SIG-M5 treated with dmso at 0.1 percent for 504 hours (cell line): ENCODE results near the gene GATAD2A.
A peak's percentile ranks its signal among the peaks of the same experiment; 100 is the strongest.

Experiments
- DNase-seq: peaks from one replicate; lab custom pipeline; 2025; ENCODE audit not compliant: unreplicated experiment; lab: John Stamatoyannopoulos, UW

The GATAD2A gene

DNA sequence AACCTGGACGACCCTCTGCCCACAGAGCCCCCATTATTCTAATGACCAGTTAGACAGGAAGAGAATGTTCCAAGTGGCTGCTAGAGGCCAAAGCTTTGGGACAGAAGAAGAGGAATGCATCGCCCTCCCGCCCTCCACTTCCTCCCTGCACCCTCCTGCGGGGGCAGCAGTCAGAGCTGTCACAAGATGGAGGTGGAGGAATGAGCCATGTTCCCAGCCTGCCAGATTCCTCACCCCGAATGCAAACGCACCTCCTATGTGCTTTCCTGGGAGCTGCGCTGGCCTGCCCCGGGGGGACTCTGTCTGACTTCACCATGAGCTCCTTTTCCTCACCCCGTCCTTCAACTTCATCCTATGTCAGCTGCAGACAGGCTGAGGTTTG lies 124.9 kb downstream of the GATAD2A start:
- no peak for DNase-seq

- no peak for DNase-seq
Observed at GRCh38 chr19:19530889-19531288, 125.4 kb downstream of the GATAD2A start.

GRCh38 chr19:19531951-19532805 lies 126.7 kb downstream of the GATAD2A start:
- DNase-seq, result peak; percentile 17

DNA sequence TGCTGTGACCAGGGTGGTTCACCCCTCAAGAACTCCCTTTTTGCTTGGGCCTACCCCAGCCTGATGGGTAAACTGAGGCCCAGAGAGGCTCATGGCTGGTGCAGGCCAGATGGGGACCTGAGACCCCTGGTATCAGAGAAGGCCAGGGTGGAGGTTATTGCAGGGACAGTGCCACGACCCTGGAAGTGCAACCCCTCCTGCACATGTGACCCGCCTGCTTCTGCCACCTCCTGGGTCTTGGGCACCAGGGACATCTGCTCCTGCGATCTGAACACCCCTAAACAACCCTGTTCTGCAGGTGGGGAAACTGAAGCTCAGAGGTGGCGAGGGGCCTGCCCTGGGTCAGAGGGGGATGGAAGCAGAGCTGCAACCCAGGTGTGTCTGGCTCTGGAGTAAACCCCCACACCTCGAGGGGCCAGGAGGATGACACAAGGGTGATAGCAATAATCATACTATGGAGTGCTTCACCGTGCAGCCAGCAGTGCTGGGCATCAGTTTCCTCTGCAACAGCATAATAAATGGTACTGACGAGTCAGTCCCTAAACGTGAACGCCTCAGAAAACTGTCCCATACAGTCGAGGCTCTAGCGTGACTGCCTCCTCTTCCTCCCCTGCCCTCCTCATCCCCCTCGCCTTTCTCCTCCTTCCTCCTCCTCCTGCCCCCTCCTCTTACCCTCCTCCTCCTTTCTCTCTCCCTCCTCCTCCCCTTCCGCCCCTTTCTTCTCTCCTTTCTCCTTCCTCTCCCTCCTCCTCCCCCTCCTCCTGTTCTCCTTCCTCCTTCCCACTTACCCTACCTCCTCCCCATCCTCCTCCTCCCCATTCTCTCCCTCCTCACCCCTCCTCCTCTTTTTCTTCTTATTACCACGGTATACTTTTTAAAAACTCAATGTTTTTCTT lies 127.6 kb downstream of the GATAD2A start:
- DNase-seq, result no peak

DNA sequence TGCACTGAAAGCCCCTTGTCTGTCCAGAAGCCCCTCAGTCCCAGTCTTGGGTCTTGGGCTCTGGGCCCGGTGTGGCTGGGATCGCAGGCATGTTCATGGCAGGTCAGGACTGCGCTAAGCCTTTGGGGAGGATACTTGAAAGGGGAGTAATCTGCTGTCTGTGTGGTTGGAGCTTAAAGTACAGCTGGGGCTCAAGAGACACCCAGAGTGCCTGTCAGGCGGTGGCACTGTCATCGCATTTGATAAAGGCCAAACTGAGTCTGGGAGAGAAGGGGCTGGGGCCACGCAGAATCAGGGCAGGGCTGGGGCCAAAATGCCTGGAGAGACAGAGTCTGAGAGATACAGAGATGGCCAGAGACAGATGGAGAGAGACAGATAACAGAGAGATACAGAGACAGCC lies 128.4 kb downstream of the GATAD2A start:
- DNase-seq, result no peak

- no peak for DNase-seq
Observed at GRCh38 chr19:19534556-19535265, 129.2 kb downstream of the GATAD2A start.

DNA sequence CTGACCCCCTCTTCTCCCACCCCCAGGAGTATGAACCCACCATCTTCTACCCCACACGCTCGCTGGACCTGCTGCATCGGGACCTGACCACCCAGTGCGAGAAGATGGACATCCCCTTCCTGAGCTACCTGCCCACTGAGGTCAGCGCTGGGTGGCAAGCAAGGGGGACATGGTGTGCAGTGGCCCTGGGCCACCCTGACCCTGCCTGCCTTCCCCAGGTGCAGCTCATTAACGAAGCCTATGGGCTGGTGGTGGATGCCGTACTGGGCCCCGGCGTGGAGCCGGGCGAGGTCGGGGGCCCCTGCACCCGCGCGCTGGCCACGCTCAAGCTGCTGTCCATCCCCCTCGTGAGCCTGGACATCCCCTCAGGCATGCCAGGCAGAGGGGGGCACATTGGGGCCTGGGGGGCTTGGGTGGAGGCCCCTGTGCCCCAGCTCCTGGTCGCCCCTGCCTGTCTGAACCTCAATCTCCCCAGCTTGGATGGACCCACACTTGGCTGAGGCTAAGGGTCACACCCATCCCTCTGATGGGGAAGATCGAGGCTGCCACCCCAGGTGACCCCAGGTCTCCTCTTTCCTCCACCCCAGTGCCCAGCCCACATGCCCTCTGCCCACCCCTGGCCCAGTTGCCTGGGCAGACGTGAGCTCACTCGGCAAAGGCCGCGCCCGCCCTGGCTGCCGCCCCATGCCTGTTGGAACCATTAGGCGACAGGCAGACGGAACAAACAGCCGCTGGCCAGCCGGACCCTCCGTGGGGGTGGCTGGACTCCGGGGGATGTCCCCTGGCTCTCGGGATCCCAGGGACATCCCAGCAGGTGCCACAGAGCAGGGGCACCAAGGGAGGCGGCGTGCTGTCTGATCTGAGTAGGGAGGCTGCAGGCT lies 130.1 kb downstream of the GATAD2A start:
- no peak for DNase-seq

DNA sequence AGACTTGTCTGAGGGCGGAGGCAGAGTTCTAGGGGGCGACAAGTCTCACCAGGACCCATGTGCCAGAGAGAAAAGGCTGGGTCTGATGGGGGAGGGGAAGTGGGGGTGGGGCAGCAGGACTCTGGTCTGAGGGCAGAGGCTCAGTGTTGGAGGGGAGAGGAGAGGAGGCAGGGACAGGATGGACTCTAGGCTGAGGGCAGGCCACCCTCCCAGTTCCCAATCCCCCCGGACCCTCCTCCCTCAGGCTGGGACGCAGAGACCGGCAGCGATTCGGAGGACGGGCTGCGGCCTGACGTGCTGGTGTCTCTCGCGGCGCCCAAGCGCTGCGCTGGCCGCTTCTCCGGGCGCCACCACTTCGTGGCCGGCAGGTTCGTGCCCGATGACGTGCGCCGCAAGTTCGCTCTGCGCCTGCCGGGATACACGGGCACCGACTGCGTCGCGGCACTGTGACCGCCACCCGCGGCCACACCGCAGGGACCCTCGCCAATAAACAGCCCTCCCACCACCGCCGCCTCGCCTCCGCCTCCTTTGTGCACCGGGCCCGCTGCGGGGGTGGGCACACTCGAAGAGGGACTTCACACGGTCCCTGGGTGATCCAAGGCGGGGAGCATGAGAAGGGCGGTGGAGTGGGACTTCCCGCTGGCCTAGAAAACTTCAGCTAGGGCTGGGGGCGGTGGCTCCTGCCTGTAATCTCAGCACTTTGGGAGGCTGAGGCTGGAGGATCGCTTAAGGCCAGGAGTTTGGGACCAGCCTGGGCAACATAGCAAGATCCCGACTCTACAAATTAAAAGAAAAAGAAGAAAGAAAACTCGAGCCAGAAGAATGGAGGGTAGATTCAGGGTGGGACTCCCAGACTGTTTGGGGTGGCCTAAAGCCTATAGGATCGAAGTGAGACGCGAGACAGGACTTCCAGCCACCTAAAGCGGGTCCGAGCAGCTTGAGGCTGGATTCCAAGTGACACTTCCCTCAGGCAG lies 131.9 kb downstream of the GATAD2A start:
- no peak for DNase-seq

GRCh38 chr19:19538061-19538784 lies 132.7 kb downstream of the GATAD2A start, which contains the start of gene CILP2:
TSS of gene CILP2 (plus strand) at chr19:19538265. CDS start at chr19:19538350, 85 bp downstream.
- DNase-seq, result no peak

GRCh38 chr19:19538785-19539166 lies 133.3 kb downstream of the GATAD2A start:
- DNase-seq, result no peak

GRCh38 chr19:19539698-19540063 lies 134.2 kb downstream of the GATAD2A start:
- no peak for DNase-seq

DNA sequence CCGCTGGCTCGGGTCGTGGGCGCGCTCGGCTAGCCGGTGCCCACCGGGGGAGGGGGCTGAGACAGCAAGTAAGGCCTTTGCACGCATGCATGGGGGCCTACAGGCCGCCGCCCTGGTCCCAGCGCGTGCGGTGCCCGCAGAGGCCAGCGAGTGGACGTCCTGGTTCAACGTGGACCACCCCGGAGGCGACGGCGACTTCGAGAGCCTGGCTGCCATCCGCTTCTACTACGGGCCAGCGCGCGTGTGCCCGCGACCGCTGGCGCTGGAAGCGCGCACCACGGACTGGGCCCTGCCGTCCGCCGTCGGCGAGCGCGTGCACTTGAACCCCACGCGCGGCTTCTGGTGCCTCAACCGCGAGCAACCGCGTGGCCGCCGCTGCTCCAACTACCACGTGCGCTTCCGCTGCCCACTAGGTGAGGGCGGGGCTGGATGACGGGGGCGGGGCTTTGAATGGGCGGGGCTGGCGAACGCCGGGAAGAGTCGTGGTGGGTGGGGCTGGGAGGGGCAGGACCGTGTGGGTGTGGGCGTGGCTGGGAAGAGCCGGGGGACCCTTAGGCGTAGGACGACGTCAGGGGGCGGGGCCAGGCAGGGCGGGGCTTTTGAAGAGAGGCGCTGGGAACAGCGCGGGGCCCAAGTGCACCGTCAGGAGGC lies 134.7 kb downstream of the GATAD2A start:
- DNase-seq, result no peak

DNA sequence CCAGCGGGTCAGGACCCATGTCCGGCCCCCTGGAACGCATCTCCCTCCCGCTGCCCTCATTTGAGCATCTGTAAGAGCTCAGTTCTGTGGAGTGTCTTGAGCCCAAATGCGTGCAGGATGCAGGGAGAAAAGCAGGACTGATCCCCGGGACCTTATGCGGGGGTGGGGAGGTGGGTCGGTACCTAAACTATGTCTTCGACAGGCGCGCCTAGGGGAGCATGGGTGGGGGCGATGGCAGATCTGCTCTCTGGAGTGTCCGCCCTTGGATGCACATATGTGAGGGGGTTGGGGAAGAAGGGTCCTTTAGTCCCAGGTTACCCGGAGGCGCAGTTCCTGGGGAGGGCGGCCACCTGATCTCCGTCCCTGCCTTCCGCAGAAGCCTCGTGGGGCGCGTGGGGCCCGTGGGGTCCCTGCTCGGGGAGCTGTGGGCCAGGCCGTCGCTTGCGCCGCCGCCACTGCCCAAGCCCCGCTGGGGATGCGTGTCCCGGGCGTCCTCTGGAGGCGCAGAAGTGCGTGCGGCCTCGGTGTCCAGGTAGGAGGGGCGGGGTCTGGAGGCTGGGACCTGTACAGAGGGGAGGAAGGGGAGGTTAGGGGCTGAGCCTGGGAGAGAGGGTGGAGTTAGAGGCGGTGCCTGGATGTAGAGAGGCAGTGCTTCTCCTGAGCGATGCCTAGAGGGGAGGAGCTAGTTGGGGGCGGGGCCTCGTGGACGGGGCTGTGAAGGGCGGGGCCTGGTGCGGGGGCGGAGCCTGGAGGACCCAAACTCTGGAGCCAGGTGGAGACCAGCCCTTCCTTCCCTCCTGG lies 135.4 kb downstream of the GATAD2A start:
- DNase-seq, result no peak

- DNase-seq, result no peak
Observed at GRCh38 chr19:19541616-19542015, 136.1 kb downstream of the GATAD2A start.

DNA sequence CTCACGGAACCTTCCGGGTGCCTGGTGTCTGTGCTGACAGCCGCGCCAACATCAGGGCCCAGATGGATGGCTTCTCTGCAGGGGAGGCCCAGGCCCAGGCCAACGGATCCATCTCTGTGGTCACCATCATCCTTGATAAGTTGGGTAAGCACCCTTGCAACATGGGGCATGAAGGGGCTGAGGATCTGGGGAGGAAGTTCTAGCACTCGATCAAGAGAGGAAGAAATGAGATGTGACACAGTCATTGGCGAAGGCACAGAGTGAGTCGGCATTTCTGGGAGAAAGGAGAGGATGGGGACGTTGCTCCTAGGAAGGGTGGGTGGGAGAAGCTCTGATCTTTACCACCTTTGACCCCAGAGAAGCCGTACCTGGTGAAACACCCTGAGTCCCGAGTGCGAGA lies 137.0 kb downstream of the GATAD2A start:
- peak; percentile 77 for DNase-seq

DNA sequence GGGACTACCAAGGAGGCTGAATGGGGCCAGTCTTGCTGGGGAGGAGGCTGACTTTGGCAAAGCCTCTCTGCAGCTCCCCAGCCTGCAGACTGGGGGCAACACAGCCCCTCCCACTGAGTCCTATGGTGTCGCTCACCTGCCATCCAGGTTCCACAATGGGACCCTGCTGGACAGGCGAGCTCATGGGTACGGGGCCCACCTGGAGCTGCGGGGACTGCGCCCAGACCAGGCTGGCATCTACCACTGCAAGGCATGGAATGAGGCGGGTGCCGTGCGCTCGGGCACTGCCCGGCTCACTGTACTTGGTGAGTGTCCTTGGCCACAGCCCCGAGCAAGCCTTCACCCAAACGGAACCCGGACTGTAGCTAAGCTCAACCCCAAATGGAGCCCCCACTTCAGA lies 137.6 kb downstream of the GATAD2A start:
- DNase-seq, result no peak

GRCh38 chr19:19543640-19544039 lies 138.2 kb downstream of the GATAD2A start:
- DNase-seq, result no peak
